K562 (cell line): Measurements from ENCODE around the gene LPIN2. TPM values are rescaled to one million over a fixed set of nuclear protein-coding genes. Genes with fewer than 3 reads are reported as not detected.
A peak's percentile ranks its signal among the peaks of the same experiment; 100 is the strongest.

ENCODE experiments used
- BRD4 ChIP-seq: fragments of 200-600 bp; sonication (generic); IDR thresholded peaks from 2 replicates; pipeline ENCODE4 v1.6.1; 2017; ENCODE audit warnings: inconsistent platforms
- CAMTA2 ChIP-seq: fragments of 250-450 bp; sonication (Bioruptor Pico); conservative IDR thresholded peaks from 2 replicates; pipeline ENCODE4 v1.5.1; 2022
- CBFB ChIP-seq: sonication (generic); formaldehyde crosslinking; IDR thresholded peaks from 2 replicates; pipeline ENCODE4 v1.4.0; 2020; ENCODE audit warnings: mild to moderate bottlenecking, missing genetic modification reagents
- HDAC2 ChIP-seq: fragments of 450-650 bp; IDR thresholded peaks from 2 replicates; pipeline ENCODE4 v1.6.1; 2016; ENCODE audit warnings: mild to moderate bottlenecking
- POLR2A ChIP-seq: fragments of 450-650 bp; conservative IDR thresholded peaks from 2 replicates; pipeline ENCODE4 v1.6.1; 2016
- SMAD2 ChIP-seq: fragments of 150-350 bp; IDR thresholded peaks from 2 replicates; pipeline ENCODE4 v1.6.1; 2014; ENCODE audit warnings: low read depth, mild to moderate bottlenecking, low read length
- TFAP4 ChIP-seq: sonication (generic); formaldehyde crosslinking; IDR thresholded peaks from 2 replicates; pipeline ENCODE4 v1.8.0; 2022; ENCODE audit warnings: missing genetic modification reagents, mild to moderate bottlenecking, moderate library complexity, borderline replicate concordance
- ZNF23 ChIP-seq: fragments of 250-450 bp; sonication (Bioruptor Pico); IDR thresholded peaks from 2 replicates; pipeline ENCODE4 v1.4.0; 2020; ENCODE audit warnings: mild to moderate bottlenecking
- polyA plus RNA-seq, 8 experiments: library from polyadenylated mRNA; depleted of rRNA in 4 of 8; stranded (reverse) in 5 of 8; unstranded in 3 of 8; fragments of >200 nt; fragmentation: Nextera tagmentation in 2 of 8; fragmentation: Illumina TruSeq in 1 of 8; extraction: Ambion mirVana in 2 of 8; extraction: Trizol in 1 of 8; gene quantifications; 2 replicates each; pipeline versions ENCODE4 v1.2.1 to v1.2.3, GENCODE V29; 2011 to 2014; ENCODE audit warnings: inconsistent platforms in 1 of 8, missing spikeins in 1 of 8
- total RNA-seq, 7 experiments: library from RNA; depleted of rRNA in 6 of 7; stranded (reverse); fragments of >200 nt in 6 of 7; fragmentation: Illumina TruSeq in 2 of 7; extraction: Trizol in 2 of 7; gene quantifications; 2 replicates each; pipeline versions ENCODE4 v1.2.1 to v1.2.3, GENCODE V29; 2011 to 2021; ENCODE audit warnings: low replicate concordance in 1 of 7
- TF ChIP-seq, protein P1 (sequence below): fragments of 450-650 bp; IDR thresholded peaks from 2 replicates; pipeline ENCODE4 v1.6.1; 2016; ENCODE audit warnings: low read depth
- TF ChIP-seq, protein P2 (sequence below): fragments of 250-450 bp; sonication (Bioruptor Pico); IDR thresholded peaks from 2 replicates; pipeline ENCODE4 v1.5.0; 2021

The LPIN2 gene
- total and polyA plus RNA-seq, 9 of the 15 experiments (the other 6 are each of a cell fraction or from before 2014, with no cell fraction given), result 5.2 to 34.8 (median 24.6) TPM

- TF ChIP-seq, protein P1, sequence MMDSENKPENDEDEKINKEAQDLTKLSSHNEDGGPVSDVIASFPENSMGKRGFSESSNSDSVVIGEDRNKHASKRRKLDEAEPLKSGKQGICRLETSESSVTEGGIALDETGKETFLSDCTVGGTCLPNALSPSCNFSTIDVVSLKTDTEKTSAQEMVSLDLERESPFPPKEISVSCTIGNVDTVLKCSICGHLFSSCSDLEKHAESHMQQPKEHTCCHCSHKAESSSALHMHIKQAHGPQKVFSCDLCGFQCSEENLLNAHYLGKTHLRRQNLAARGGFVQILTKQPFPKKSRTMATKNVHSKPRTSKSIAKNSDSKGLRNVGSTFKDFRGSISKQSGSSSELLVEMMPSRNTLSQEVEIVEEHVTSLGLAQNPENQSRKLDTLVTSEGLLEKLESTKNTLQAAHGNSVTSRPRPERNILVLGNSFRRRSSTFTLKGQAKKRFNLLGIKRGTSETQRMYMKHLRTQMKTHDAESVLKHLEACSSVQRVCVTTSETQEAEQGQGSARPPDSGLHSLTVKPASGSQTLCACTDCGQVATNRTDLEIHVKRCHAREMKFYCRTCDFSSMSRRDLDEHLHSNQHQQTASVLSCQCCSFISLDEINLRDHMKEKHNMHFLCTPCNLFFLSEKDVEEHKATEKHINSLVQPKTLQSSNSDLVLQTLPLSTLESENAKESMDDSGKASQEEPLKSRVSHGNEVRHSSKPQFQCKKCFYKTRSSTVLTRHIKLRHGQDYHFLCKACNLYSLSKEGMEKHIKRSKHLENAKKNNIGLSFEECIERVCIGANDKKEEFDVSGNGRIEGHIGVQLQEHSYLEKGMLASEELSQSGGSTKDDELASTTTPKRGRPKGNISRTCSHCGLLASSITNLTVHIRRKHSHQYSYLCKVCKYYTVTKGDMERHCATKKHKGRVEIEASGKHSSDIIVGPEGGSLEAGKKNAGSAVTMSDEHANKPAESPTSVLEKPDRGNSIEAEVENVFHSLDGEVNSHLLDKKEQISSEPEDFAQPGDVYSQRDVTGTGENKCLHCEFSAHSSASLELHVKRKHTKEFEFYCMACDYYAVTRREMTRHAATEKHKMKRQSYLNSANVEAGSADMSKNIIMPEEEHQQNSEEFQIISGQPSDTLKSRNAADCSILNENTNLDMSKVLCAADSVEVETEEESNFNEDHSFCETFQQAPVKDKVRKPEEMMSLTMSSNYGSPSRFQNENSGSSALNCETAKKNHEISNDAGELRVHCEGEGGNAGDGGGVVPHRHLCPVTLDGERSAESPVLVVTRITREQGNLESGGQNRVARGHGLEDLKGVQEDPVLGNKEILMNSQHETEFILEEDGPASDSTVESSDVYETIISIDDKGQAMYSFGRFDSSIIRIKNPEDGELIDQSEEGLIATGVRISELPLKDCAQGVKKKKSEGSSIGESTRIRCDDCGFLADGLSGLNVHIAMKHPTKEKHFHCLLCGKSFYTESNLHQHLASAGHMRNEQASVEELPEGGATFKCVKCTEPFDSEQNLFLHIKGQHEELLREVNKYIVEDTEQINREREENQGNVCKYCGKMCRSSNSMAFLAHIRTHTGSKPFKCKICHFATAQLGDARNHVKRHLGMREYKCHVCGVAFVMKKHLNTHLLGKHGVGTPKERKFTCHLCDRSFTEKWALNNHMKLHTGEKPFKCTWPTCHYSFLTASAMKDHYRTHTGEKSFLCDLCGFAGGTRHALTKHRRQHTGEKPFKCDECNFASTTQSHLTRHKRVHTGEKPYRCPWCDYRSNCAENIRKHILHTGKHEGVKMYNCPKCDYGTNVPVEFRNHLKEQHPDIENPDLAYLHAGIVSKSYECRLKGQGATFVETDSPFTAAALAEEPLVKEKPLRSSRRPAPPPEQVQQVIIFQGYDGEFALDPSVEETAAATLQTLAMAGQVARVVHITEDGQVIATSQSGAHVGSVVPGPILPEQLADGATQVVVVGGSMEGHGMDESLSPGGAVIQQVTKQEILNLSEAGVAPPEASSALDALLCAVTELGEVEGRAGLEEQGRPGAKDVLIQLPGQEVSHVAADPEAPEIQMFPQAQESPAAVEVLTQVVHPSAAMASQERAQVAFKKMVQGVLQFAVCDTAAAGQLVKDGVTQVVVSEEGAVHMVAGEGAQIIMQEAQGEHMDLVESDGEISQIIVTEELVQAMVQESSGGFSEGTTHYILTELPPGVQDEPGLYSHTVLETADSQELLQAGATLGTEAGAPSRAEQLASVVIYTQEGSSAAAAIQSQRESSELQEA, result no peak
- TF ChIP-seq CAMTA2 (CRISPR knock-in tag) (no peak), CBFB (CRISPR knock-in tag) (no peak), BRD4 (no peak), TFAP4 (CRISPR knock-in tag) (peak; percentile 91), SMAD2 (no peak), HDAC2 (no peak; the same call in 1 of the 2 replicates), ZNF23 (CRISPR knock-in tag) (no peak), POLR2A (no peak)
- TF ChIP-seq, protein P2, sequence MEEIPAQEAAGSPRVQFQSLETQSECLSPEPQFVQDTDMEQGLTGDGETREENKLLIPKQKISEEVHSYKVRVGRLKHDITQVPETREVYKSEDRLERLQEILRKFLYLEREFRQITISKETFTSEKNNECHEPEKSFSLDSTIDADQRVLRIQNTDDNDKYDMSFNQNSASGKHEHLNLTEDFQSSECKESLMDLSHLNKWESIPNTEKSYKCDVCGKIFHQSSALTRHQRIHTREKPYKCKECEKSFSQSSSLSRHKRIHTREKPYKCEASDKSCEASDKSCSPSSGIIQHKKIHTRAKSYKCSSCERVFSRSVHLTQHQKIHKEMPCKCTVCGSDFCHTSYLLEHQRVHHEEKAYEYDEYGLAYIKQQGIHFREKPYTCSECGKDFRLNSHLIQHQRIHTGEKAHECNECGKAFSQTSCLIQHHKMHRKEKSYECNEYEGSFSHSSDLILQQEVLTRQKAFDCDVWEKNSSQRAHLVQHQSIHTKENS, result no peak
These were observed 18.1 kb downstream of the LPIN2 start (continued) for GRCh38 chr18:2994603-2995432.
